Fibroblast of the aortic adventitia (primary cell): ENCODE measurements around the gene ELL2. TPM values are rescaled to one million over a fixed set of nuclear protein-coding genes. Genes with fewer than 3 reads are reported as not detected.

ENCODE experiments used
- DNase-seq: peaks from one replicate; pipeline ENCODE4 v3.0.0-alpha.2; 2010; ENCODE audit warnings: low read depth
- H3K4me3 ChIP-seq: 2 replicates; pipeline ENCODE4 v1.5.1; 2011; ENCODE audit warnings: low read depth, mild to moderate bottlenecking, control low read depth, low read length, moderate library complexity
- CTCF ChIP-seq: IDR thresholded peaks from 2 replicates; pipeline ENCODE4 v1.5.1; 2011; ENCODE audit warnings: mild to moderate bottlenecking, low read length, control low read depth, inconsistent platforms; ENCODE audit not compliant: insufficient read depth
- total RNA-seq: library from RNA; depleted of rRNA; stranded (reverse); fragments of >200 nt; gene quantifications from 2 replicates; pipeline ENCODE4 v1.2.3, GENCODE V29; 2012; ENCODE audit warnings: low replicate concordance

The ELL2 gene
- total RNA-seq, 1 donor, result 51.1 TPM

- no peak overlapping the region for H3K4me3 ChIP-seq
- TF ChIP-seq CTCF, result no peak
- no peak for DNase-seq
Observed at GRCh38 chr5:95949810-95950209, 11.8 kb downstream of the ELL2 start.

GRCh38 chr5:95948631-95949030 lies 13.0 kb downstream of the ELL2 start:
- no peak for TF ChIP-seq CTCF
- no peak for DNase-seq
- no peak overlapping the region for H3K4me3 ChIP-seq

- H3K4me3 ChIP-seq, result no peak overlapping the region
- TF ChIP-seq CTCF, result no peak
- DNase-seq, result no peak
Observed at GRCh38 chr5:95946451-95946850, 15.2 kb downstream of the ELL2 start.

- no peak for TF ChIP-seq CTCF
- no peak for DNase-seq
- no peak overlapping the region for H3K4me3 ChIP-seq
Observed at GRCh38 chr5:95942968-95943367, 18.7 kb downstream of the ELL2 start.

- DNase-seq, result no peak
- no peak overlapping the region for H3K4me3 ChIP-seq
- no peak for TF ChIP-seq CTCF
Observed at GRCh38 chr5:95942414-95942813, 19.2 kb downstream of the ELL2 start.

- TF ChIP-seq CTCF, result no peak
- H3K4me3 ChIP-seq, result no peak overlapping the region
- DNase-seq, result no peak
Observed at GRCh38 chr5:95941756-95942155, 19.9 kb downstream of the ELL2 start.
